CD4-positive, alpha-beta memory T cell (primary cell): ENCODE data around the gene KCNJ2. TPM values are rescaled to one million over a fixed set of nuclear protein-coding genes. Genes with fewer than 3 reads are reported as not detected.

Experiments
- CTCF ChIA-PET: fragments of 350-600 bp; sonication (Branson Sonifier 250); formaldehyde crosslinking; loops from one replicate; lab custom pipeline; 2021; ENCODE audit warnings: inconsistent platforms; ENCODE audit not compliant: partially characterized antibody; lab: Charles Lee
- POLR2A ChIA-PET: fragments of 350-600 bp; sonication (Branson Sonifier 250); formaldehyde crosslinking; loops from one replicate; lab custom pipeline; 2021; ENCODE audit not compliant: partially characterized antibody; lab: Charles Lee
- DNase-seq, 5 donors: peaks; one replicate each; pipeline versions ENCODE4 v3.0.0 to v3.0.0-alpha.2; 2020 to 2022; ENCODE audit warnings: mixed read lengths in 1 of 5
- H3K27ac ChIP-seq: one replicate; pipeline ENCODE4 v1.7.0; 2013; ENCODE audit warnings: low read depth, low read length
- H3K27me3 ChIP-seq: 2 replicates; pipeline ENCODE4 v1.7.0; 2013; ENCODE audit warnings: mild to moderate bottlenecking, low read length, moderate library complexity; ENCODE audit not compliant: insufficient read depth
- H3K36me3 ChIP-seq: 2 replicates; pipeline ENCODE4 v1.7.0; 2013; ENCODE audit warnings: mild to moderate bottlenecking, low read length, moderate library complexity; ENCODE audit not compliant: insufficient read depth
- H3K4me1 ChIP-seq: 2 replicates; pipeline ENCODE4 v1.7.0; 2013; ENCODE audit warnings: mild to moderate bottlenecking, low read length, moderate library complexity; ENCODE audit not compliant: insufficient read depth
- H3K4me3 ChIP-seq, 2 donors: one replicate each; pipeline ENCODE4 v1.7.0; 2013; ENCODE audit warnings: low read length in 2 of 2, mild to moderate bottlenecking in 1 of 2
- H3K9me3 ChIP-seq, 2 donors: one replicate each; pipeline ENCODE4 v1.7.0; 2013; ENCODE audit warnings: low read length in 2 of 2, control low read depth in 1 of 2; ENCODE audit not compliant: control insufficient read depth in 1 of 2
- H3K27ac Mint-ChIP-seq, 7 donors: one replicate each; pipeline ENCODE4 v1.8.0; 2020 to 2021; ENCODE audit warnings: mixed read lengths in 7 of 7, mild to moderate bottlenecking in 6 of 7, inconsistent platforms in 3 of 7, moderate library complexity in 3 of 7
- H3K27me3 Mint-ChIP-seq, 2 donors: one replicate each; pipeline ENCODE4 v1.8.0; 2020 to 2021; ENCODE audit warnings: mixed read lengths in 2 of 2
- H3K36me3 Mint-ChIP-seq, 2 donors: one replicate each; pipeline ENCODE4 v1.8.0; 2020 to 2021; ENCODE audit warnings: mixed read lengths in 2 of 2, inconsistent platforms in 1 of 2, mild to moderate bottlenecking in 1 of 2
- H3K4me1 Mint-ChIP-seq, 4 donors: one replicate each; pipeline ENCODE4 v1.8.0; 2020 to 2021; ENCODE audit warnings: mixed read lengths in 4 of 4, mild to moderate bottlenecking in 1 of 4
- H3K4me3 Mint-ChIP-seq, 8 donors: one replicate each; pipeline ENCODE4 v1.8.0; 2020 to 2021; ENCODE audit warnings: mixed read lengths in 8 of 8, mild to moderate bottlenecking in 7 of 8, moderate library complexity in 6 of 8, inconsistent platforms in 3 of 8
- H3K9me3 Mint-ChIP-seq, 8 donors: one replicate each; pipeline ENCODE4 v1.8.0; 2020 to 2021; ENCODE audit warnings: mixed read lengths in 8 of 8, mild to moderate bottlenecking in 5 of 8, inconsistent platforms in 3 of 8, moderate library complexity in 1 of 8
- intact Hi-C: fragments of 100-400 bp; cut with micrococcal nuclease; formaldehyde crosslinking; loops from one replicate; pipeline ENCODE4 v1.15.1; 2023
- polyA plus RNA-seq, 2 donors: library from polyadenylated mRNA; unstranded; fragments of 300-500 nt; fragmentation: Illumina TruSeq; gene quantifications; one replicate each; pipeline ENCODE4 v1.2.3, GENCODE V29; 2021
- total RNA-seq, 2 experiments: library from RNA; stranded (reverse); gene quantifications; one replicate each; pipeline ENCODE4 v1.2.3, GENCODE V29; 2021

Gene KCNJ2
- total and polyA plus RNA-seq, 4 experiments from 2014 or later = not detected

DNA sequence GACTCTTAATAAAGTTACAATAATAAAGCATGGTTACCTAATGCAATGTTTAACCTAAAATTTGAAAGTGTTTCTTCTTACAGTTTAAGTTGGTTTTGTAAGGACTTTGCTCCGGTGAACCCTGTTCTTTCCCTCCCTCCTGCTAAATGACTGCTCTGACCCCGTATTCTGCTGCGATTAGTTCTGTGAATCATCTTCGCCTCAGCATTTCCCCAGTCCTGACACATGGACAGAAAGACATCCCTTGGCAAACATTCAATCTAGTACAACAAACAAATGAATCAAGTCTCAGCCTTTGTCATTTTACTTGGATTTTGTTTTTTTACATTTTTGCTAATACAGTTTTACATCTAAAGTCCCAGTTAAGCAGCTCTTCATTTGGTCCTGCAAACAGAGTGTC lies 15.4 kb downstream of the KCNJ2 start:
- Histone ChIP-seq H3K27me3 (no peaks in the 10 kb centered on the region), H3K27ac (no peak overlapping the region), H3K36me3 (no peaks in the 10 kb centered on the region), H3K9me3 (no peaks in the 10 kb centered on the region), H3K4me1 (no peaks in the 10 kb centered on the region), H3K4me3 (no peak overlapping the region)
- no peaks in the 10 kb centered on the region for H3K4me1 Mint-ChIP-seq
- no peak overlapping the region for H3K27ac Mint-ChIP-seq
- H3K36me3 Mint-ChIP-seq = no peaks in the 10 kb centered on the region
- no peak for DNase-seq
- H3K4me3 Mint-ChIP-seq = no peak overlapping the region
- intact Hi-C loops = no loop called here
- H3K27me3 Mint-ChIP-seq = peaks cover 2% of the 10 kb centered on the region in 2 donors
- peaks cover 0 to 2% (median 0%) of the 10 kb centered on the region in 8 donors for H3K9me3 Mint-ChIP-seq
- ChIA-PET CTCF (no interaction called here), POLR2A (no interaction called here)

GRCh38 chr17:70185285-70185684 lies 16.0 kb downstream of the KCNJ2 start:
- Mint-ChIP-seq H3K9me3 (peaks cover 0 to 2% (median 0%) of the 10 kb centered on the region in 8 donors), H3K27ac (no peak overlapping the region), H3K4me3 (no peak overlapping the region), H3K36me3 (no peaks in the 10 kb centered on the region), H3K4me1 (no peaks in the 10 kb centered on the region), H3K27me3 (peaks cover 2% of the 10 kb centered on the region in 2 donors)
- H3K9me3 ChIP-seq = no peaks in the 10 kb centered on the region
- no peak overlapping the region for H3K4me3 ChIP-seq
- H3K4me1 ChIP-seq = no peaks in the 10 kb centered on the region
- ChIA-PET POLR2A (no interaction called here), CTCF (no interaction called here)
- no peak overlapping the region for H3K27ac ChIP-seq
- no peaks in the 10 kb centered on the region for H3K27me3 ChIP-seq
- no peaks in the 10 kb centered on the region for H3K36me3 ChIP-seq
- intact Hi-C loops = no loop called here
- DNase-seq = no peak

DNA sequence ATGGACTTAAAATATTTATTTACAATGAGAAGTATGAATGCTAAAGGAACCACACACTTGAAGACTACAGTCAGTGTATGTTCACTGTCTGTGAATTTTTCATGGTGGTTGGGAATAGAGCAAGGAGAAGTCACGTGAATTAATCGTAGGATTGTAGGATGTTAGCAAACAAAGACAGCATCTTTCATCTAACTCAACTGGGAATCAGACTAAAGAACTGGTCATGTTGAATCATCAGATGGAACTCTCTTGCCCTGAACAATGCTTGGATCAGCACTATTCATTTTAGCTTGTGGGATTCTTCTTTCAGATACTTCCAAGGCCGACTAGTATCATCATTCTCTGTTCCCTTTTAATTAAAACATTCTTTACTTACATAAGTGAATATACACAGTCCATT lies 18.1 kb downstream of the KCNJ2 start:
- no peaks in the 10 kb centered on the region for H3K36me3 ChIP-seq
- H3K4me3 Mint-ChIP-seq = no peak overlapping the region
- H3K36me3 Mint-ChIP-seq = no peaks in the 10 kb centered on the region
- H3K27ac ChIP-seq = no peak overlapping the region
- H3K4me3 ChIP-seq = no peak overlapping the region
- H3K9me3 ChIP-seq = no peaks in the 10 kb centered on the region
- H3K27me3 Mint-ChIP-seq = no peaks in the 10 kb centered on the region
- H3K4me1 ChIP-seq = no peaks in the 10 kb centered on the region
- no peaks in the 10 kb centered on the region for H3K9me3 Mint-ChIP-seq
- intact Hi-C loops = no loop called here
- DNase-seq = no peak
- no peak overlapping the region for H3K27ac Mint-ChIP-seq
- no peaks in the 10 kb centered on the region for H3K27me3 ChIP-seq
- no peaks in the 10 kb centered on the region for H3K4me1 Mint-ChIP-seq
- POLR2A ChIA-PET = no interaction called here
- CTCF ChIA-PET = no interaction called here

DNA sequence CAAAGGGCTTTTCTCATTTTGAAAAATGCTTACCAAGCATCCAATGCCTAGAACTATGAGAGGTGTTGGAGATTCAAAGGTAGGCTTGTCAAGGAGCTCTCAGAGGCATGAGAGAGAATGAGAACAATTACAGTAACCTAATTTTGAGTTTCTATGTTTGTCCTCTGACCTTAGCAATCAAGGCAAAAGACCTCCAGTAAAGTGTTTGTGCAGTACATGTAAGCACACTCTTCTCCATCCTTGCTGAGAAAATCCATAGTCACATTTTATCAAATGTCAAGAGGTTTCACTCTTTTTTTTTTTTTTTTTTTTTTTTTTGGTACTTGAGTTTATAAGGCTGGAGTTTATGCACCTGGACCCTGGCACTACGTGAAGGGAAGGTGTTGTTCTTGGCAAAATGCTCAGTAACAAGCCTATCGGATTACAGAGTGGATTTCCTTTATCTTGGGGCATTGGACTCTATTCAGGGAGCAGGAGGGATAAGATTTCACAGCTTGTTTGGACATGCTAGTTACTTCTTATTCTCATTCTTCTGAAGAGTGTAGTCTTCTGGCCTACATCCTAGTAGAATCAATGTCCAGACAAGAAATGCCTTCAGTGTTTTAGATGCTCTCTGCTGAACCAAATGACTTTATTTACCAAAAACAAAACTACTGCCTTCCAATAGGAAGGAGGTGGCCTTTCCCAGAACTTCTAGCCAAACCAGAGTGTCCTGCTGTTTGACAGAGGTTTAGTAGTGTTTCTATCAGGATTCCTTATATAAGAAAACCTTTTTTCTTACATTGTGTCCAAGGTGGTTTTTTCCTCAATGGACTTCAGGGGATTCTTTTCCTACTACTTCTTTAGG lies 21.9 kb downstream of the KCNJ2 start:
- no peak overlapping the region for H3K4me3 ChIP-seq
- DNase-seq = no peak
- peaks cover 0 to 4% (median 0%) of the 10 kb centered on the region in 8 donors for H3K9me3 Mint-ChIP-seq
- ChIA-PET POLR2A (no interaction called here), CTCF (no interaction called here)
- H3K27me3 Mint-ChIP-seq = peaks cover 0 to 3% of the 10 kb centered on the region in 2 donors
- no peaks in the 10 kb centered on the region for H3K9me3 ChIP-seq
- no peaks in the 10 kb centered on the region for H3K36me3 Mint-ChIP-seq
- no peaks in the 10 kb centered on the region for H3K4me1 Mint-ChIP-seq
- H3K36me3 ChIP-seq = no peaks in the 10 kb centered on the region
- no peaks in the 10 kb centered on the region for H3K27me3 ChIP-seq
- intact Hi-C loops = no loop called here
- no peak overlapping the region for H3K27ac Mint-ChIP-seq
- H3K4me1 ChIP-seq = no peaks in the 10 kb centered on the region
- H3K27ac ChIP-seq = no peak overlapping the region
- no peak overlapping the region for H3K4me3 Mint-ChIP-seq

- H3K27me3 ChIP-seq = no peaks in the 10 kb centered on the region
- H3K4me1 ChIP-seq = no peaks in the 10 kb centered on the region
- no peak overlapping the region for H3K27ac ChIP-seq
- Mint-ChIP-seq H3K27me3 (peaks cover 0 to 3% of the 10 kb centered on the region in 2 donors), H3K4me1 (no peaks in the 10 kb centered on the region), H3K9me3 (peaks cover 0 to 9% (median under 1%) of the 10 kb centered on the region in 8 donors), H3K4me3 (no peak overlapping the region), H3K27ac (no peak overlapping the region), H3K36me3 (no peaks in the 10 kb centered on the region)
- ChIA-PET CTCF (no interaction called here), POLR2A (no interaction called here)
- H3K4me3 ChIP-seq = no peak overlapping the region
- no peak for DNase-seq
- intact Hi-C loops = no loop called here
- H3K36me3 ChIP-seq = no peaks in the 10 kb centered on the region
- no peaks in the 10 kb centered on the region for H3K9me3 ChIP-seq
Observed at GRCh38 chr17:70195091-70195490, 25.8 kb downstream of the KCNJ2 start.

DNA sequence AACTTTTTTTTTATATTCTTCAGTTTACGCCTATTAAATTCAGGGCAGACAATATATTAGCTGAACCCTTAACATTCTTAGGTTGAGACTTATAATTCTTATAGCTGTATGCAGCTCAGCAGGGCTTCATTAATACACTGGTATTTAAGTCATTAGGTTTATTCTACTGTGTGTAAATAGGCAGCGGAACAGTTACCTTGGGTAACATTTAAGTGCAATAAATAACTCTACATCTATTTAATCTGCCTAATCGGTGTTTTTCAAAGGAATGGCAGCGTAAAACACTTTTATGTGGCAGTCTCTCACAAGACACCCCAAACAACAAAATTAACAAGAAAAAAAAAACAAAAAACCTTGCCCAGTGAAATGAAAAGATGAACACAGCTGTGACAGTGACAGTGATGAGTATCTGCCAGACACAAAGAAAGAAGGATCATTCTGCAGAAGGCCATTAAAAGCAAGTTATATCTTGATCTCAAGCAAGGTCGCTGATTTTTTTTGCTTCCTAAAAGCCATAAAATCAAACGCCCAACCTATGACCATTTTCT lies 32.6 kb downstream of the KCNJ2 start:
- H3K4me1 Mint-ChIP-seq = no peaks in the 10 kb centered on the region
- Histone ChIP-seq H3K36me3 (no peaks in the 10 kb centered on the region), H3K4me3 (no peak overlapping the region), H3K27me3 (peaks cover 4% of the 10 kb centered on the region), H3K27ac (no peak overlapping the region), H3K4me1 (no peaks in the 10 kb centered on the region), H3K9me3 (no peaks in the 10 kb centered on the region)
- DNase-seq = no peak
- intact Hi-C loops = no loop called here
- ChIA-PET CTCF (no interaction called here), POLR2A (no interaction called here)
- H3K27me3 Mint-ChIP-seq = no peaks in the 10 kb centered on the region
- H3K4me3 Mint-ChIP-seq = no peak overlapping the region
- H3K27ac Mint-ChIP-seq = no peak overlapping the region
- H3K36me3 Mint-ChIP-seq = no peaks in the 10 kb centered on the region
- H3K9me3 Mint-ChIP-seq = peaks cover 0 to 5% (median 0%) of the 10 kb centered on the region in 8 donors

GRCh38 chr17:70202840-70203239 lies 33.5 kb downstream of the KCNJ2 start:
- ChIA-PET CTCF (no interaction called here), POLR2A (no interaction called here)
- Histone ChIP-seq H3K9me3 (no peaks in the 10 kb centered on the region), H3K27ac (no peak overlapping the region), H3K4me1 (no peaks in the 10 kb centered on the region), H3K36me3 (no peaks in the 10 kb centered on the region), H3K27me3 (peaks cover 4% of the 10 kb centered on the region), H3K4me3 (no peak overlapping the region)
- no peak overlapping the region for H3K27ac Mint-ChIP-seq
- no peak overlapping the region for H3K4me3 Mint-ChIP-seq
- DNase-seq = no peak
- H3K36me3 Mint-ChIP-seq = no peaks in the 10 kb centered on the region
- no peaks in the 10 kb centered on the region for H3K27me3 Mint-ChIP-seq
- no peaks in the 10 kb centered on the region for H3K4me1 Mint-ChIP-seq
- intact Hi-C loops = no loop called here
- H3K9me3 Mint-ChIP-seq = peaks cover 0 to 5% (median 0%) of the 10 kb centered on the region in 8 donors
